ENCODE results near the gene RANBP3.

GRCh38 chr19:6023085-6023682 lies 45.2 kb upstream of the RANBP3 start:
- no peak for TF ChIP-seq CTCF (IDR thresholded peaks at IDR 0.05; ENCODE audit: low read length)
- no peak for TF ChIP-seq EZH2 (IDR thresholded peaks at IDR 0.05; ENCODE audit: borderline replicate concordance, low read length)
